Ramos (cell line): ENCODE data around the gene SERPINC1.
"Not testable (repeated sequence)": the region's sequence is repeated elsewhere in the genome, so short reads cannot be mapped to it uniquely, and the experiment has no call there.

ENCODE experiments used
- in situ Hi-C: fragments of 300-500 bp; cut with MboI; formaldehyde crosslinking; loops from one replicate; pipeline ENCODE4 v1.14.3; 2022; ENCODE audit warnings: low sequenced_read_pairs; ENCODE audit not compliant: unreplicated experiment

The SERPINC1 gene

DNA sequence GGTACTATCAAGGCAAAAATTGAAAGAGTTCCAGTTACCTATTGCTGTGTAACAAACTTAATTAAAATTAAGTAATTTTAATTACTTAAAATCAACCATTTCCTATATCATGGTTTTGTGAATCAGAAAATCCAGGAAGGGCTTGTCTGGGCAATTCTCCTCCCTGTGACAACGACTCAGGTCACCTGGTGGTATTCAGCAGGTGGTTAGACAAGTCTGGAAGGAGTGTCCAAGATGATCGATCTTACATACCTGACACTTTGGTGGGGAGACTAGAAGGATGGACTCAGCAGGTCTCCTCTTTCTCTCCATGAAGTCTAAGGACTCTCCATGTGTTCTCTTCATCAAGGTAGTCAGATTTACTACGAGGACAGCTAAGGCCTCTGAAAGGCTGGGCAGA, 22.9 kb downstream of the SERPINC1 start:
- in situ Hi-C loops, result no loop called here

DNA sequence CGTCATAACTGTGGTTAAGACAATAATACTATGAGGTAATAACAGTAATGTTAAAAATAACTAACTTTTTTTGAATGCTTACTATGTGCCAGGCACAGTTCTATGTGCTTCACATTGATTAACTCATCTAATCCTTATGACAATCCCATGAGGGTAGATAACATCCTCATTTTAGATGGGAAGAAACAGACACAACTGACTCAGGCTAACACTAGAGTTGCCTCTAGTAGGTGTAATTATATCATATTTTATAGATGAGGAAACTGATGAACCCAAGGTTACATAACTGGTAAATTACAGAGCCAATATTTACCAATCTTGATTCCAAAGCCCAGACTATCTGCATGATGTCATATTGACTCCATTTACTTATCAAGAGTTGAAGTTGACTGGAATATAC, 23.5 kb downstream of the SERPINC1 start:
- in situ Hi-C loops, result no loop called here

DNA sequence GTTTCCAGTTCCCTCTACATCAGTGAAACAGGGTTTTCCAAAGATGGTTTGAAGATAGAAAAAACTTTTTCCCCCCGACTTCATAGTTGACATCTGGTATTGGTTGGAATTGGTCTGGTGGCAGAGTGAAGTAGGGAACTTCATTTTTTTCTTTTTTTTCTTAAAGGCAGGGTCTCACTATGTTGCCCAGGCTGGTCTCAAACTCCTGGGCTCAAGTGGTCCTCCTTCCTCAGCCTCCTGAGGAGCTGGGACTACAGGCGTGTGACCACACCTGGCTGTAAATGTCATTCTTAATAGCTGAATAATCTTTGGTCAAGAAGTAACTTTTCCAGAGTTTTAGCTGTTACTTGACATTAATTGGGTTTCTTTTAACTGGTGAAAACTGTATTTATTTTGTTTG, 27.2 kb downstream of the SERPINC1 start:
- in situ Hi-C loops, result no loop called here

DNA sequence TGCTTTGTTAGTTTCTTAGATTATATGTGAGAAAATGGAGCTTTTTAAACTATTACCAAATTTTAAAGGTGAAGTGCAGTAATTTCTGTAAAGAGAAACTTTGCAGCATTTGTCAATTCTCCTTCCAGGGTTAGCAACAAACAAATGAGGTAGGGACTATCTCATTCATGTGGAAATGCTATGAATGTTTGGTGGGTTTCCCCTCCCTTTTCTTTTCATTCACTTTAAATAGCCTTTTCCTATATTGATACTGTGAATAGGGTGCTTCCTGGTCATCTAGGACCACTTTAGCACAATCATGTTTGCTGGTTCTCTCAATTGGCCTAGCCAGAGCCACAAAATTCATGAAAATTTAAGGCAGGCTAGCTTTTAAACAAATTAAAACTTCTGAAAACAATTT, 28.4 kb downstream of the SERPINC1 start:
- in situ Hi-C loops, result no loop called here

DNA sequence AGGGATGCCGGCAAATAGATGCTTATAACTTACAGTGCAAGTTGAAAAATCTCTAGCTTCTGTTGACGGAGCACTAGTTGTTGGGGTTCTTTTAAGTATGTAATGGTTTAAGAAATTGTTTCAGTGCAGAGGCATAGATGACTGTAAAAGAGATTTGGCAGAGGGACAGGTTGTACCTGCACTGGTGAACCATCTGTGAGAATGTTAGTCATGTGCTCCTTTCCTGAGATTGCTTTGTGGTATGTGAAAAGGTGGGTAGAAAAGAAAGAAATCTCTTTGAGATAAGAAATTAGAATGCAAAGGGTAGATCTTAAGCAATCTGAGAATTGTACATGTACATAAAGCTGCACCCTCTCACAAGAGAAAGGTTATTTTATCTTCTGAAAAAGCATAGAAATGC, 29.5 kb downstream of the SERPINC1 start:
- in situ Hi-C loops, result no loop called here

DNA sequence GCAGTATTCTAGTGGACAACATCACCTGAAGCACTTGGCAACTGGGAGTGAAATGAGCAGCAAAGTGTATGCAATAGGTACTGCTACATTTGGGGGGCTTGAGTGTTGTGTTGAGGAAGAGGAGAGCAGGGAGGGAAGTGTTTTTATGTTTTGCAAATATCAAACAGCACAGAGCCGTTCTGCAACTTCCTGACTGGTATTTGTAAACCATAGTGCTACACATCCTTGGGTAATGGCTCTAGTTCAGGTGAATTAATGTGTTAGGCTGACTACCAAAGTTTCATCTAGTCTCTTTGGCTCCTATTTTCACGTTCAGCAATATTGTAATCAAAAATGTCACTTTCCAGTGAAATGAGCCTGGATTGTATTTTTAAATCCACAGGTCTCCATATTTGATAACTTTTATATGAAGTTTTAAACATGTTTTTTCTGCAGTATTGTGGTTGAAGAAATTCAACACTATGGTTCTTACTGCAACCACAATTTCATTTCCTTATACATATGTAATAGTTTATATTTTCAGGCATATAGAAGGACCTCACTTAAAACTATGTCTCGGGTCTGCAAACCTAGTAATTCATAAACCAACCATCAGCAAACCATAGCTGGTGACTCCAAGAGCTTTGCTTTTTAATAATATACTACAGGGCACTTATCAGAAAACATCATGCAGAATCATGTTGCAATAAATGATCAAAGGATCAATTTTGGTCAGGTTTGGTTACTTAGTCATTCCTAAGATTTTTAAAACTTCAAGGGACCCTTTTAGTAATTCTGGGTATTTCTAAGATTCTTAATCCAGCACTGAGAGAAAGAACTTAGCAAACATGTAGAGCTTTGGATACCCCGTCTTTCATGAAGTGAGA, 30.1 kb downstream of the SERPINC1 start:
- in situ Hi-C loops, result no loop called here

DNA sequence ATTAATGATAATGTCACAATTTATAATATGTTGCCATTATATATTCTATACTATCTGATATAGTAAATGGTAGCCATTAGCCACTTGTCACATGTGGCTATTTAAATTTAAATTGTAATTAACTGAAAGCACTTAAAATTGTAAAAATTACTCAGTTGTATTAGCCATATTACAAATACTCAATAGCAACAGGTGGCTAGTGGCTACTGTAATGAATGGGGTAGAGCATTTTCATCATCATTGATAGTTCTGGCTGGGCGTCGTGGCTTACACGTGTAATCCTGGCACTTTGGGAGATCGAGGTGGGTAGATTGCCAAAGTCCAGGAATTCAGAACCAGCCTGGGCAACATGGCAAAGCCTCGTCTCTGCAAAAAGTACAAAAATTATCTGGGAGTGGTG, 32.4 kb downstream of the SERPINC1 start:
- in situ Hi-C loops, result no loop called here

DNA sequence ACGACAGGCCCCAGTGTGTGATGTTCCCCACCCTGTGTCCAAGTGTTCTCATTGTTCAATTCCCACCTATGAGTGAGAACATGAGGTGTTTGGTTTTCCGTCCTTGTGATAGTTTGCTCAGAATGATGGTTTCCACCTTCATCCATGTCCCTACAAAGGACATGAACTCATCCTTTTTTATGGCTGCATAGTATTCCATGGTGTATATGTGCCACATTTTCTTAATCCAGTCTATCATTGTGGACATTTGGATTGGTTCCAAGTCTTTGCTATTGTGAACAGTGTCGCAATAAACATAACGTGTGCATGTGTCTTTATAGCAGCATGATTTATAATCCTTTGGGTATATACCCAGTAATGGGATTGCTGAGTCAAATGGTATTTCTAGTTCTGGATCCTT, 36.0 kb downstream of the SERPINC1 start:
- in situ Hi-C loops, result not testable (repeated sequence)

DNA sequence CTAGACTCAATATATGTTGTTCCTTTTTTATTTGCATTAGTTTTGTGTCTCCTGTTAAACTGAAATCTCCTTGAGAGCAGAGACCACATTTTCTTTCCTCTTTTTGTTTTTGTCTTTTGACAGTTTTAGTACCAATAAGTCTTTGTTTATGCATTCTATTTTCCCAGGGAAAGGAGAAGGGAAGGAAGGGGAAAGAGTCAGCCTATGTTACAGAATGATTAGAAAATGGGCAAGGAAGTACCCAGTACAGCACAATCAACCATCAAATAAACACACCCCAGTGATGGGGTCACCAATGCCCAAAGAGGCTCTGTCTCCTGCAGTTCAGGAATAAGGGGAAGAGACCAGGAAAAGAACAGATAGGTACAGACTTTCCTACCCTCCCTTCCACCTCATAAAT, 38.9 kb downstream of the SERPINC1 start:
- in situ Hi-C loops, result no loop called here

DNA sequence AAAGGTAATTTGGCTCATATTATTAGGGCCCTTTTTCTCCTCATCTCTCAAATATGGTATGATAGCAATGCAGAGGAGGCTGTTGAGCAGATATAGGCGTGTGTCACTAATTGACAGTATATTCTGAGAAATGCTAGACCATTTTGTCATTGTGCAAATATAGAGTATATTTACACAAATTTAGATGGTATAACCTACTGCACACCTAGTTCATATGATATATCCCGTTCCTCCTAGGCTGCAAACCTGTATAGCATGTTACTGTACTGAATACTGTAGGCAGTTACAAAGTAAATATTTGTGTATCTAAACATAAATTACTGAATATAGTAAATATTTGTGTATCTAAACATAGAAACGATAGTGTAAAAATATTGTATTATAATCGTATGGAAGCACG, 40.4 kb downstream of the SERPINC1 start:
- in situ Hi-C loops, result no loop called here

DNA sequence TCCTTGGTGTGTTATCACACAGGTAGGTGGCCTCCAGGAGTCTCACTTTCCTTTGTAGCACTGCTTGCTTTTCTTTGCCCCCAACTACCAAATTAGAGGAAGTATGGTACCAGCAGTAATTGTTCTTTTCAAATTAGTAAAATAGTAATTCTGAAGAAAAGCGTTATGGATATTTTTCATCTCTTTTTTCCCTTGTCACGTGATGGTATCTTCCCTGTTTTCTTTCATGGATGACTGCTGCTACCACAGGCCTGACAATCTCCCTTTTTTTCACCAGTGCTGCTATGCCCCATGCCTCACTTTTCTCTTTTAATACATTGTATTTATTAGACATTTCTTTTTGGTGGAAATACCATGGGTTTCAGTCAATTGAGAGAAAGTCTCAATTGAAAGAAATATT, 45.6 kb downstream of the SERPINC1 start:
- in situ Hi-C loops, result loop anchor here (25.0 kb wide), 1 partner anchor 1141 kb away; the partner anchor contains the start of gene MRPS14

DNA sequence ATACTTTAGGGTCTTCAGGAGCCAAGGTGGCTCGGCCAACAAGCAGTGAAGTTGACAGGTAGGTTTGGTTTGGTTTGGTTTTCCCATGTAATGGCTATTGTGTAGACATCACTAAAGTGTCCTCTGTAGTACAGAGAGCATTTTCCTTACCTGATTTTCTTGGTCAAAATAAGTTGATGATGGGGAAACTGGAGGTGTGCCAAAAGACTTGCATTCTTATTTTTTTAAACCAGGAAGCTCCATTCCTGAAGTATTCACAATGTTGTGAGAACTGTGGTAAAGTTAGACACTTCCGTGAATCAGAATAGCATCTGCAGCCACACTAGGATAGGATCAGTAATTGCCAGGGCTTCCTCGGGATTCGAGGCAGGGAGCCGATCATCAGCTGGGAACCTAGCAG, 46.0 kb downstream of the SERPINC1 start:
- in situ Hi-C loops, result loop anchor here (25.0 kb wide), 1 partner anchor 1141 kb away; the partner anchor contains the start of gene MRPS14

DNA sequence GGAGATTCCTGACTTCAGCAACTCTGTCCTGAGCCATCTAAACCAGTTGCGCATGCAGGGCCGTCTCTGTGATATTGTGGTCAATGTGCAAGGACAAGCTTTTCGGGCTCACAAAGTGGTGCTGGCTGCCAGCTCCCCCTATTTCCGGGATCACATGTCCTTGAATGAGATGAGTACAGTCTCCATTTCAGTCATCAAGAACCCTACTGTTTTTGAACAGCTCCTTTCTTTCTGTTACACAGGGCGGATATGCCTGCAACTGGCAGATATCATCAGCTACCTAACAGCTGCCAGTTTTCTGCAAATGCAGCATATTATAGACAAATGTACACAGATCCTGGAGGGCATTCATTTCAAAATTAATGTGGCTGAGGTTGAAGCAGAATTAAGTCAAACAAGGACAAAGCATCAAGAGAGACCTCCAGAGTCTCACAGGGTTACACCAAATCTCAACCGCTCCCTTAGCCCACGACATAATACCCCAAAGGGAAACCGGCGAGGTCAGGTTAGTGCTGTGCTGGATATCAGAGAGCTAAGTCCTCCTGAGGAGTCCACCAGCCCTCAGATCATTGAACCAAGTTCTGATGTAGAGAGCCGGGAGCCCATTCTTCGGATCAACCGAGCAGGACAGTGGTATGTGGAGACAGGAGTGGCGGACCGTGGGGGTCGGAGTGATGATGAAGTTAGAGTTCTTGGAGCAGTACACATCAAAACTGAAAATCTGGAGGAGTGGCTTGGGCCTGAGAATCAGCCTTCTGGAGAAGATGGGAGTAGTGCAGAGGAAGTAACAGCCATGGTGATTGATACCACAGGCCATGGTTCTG, 46.7 kb downstream of the SERPINC1 start:
- in situ Hi-C loops, result loop anchor here (25.0 kb wide), 1 partner anchor 1142 kb away; the partner anchor contains the start of gene MRPS14

DNA sequence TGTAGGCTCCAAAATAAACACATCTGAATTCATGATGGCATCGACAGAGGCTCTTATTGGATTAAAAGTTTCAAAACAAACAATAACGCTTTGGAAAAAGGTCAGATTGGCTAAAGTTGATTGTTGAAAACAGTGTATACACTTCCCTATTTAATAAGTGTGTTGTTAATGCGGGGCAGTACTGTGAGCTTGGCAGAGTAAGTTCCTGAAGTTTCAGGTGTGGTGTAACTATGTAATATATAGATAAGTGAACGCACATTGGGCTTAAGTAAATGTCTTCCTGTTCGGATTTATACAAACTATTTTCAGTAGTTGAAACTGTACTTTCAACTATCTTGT, 48.1 kb downstream of the SERPINC1 start:
- in situ Hi-C loops, result loop anchor here (25.0 kb wide), 1 partner anchor 1143 kb away; the partner anchor contains the start of gene MRPS14

DNA sequence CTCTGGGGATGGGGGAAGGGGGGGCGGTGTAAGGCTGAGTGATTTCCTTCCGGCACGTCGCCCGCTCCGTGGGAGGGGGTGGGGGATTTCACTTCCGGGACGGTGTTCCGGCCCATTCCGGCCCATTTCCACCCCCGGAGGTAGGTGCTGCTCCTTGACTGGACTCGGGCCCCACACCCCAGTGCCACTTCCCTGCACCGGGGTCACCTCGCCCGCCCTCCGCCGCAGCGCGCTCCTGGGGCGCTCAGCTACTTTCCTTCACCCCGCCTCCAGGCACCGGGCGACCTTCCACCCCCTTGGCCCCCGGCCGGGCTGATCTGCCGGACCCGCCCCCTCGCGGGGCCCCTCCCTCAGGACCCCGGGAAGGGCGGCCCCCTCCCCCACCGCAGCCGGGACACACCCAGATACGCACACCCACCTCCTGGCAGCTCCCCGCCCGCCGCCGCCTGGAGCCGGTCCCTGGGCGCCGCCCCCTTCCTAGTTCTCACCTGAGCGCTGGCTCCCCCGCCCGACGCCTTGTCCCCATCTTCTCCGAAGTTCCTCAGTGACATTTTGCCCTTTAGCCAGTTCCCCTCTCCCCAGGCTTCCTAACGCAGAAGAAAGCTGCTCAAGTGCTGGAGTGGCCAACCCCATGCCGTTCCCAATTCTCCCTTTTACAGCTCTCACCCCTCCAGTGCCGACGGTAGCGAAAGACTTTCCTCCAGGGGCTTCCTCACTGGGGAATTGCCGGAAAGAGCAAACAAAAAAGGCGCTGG, 48.7 kb downstream of the SERPINC1 start, which contains the start of gene ZBTB37:
Gene ZBTB37 (plus strand): TSS at position 115 of the 755 bp plus-strand sequence. CDS start 1,846 bp downstream, outside the sequence.
- in situ Hi-C loops, result loop anchor here (25.0 kb wide), 1 partner anchor 1144 kb away; the partner anchor contains the start of gene MRPS14

DNA sequence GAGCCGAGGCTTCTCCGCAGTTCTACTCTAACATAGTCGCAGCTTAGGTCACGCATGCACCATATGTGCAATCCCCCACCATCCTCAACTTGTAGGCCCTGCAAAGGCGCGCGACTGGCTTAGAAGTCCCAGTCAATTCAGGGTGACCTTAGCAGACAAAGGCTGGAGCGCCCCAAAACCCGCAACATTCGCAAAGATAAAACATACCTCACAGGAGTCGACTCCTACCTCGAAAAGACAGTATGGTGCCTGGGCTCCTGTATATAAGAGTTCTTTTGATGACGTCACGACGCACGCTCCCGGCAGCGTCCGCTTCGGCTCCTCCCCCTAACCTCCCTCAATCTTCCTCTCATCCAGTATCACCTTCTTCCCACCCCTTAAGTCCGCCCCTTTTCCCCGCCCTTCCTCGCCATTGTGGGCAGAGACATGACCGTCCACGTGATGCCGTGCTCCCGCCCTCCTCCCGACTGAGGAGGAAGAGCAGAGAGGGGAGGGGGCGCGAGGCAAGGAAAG, 49.3 kb downstream of the SERPINC1 start, which contains the start of gene GAS5:
Gene GAS5 (minus strand): TSS at position 237 of the 513 bp plus-strand sequence.
- in situ Hi-C loops, result loop anchor here (25.0 kb wide), 1 partner anchor 1144 kb away; the partner anchor contains the start of gene MRPS14

DNA sequence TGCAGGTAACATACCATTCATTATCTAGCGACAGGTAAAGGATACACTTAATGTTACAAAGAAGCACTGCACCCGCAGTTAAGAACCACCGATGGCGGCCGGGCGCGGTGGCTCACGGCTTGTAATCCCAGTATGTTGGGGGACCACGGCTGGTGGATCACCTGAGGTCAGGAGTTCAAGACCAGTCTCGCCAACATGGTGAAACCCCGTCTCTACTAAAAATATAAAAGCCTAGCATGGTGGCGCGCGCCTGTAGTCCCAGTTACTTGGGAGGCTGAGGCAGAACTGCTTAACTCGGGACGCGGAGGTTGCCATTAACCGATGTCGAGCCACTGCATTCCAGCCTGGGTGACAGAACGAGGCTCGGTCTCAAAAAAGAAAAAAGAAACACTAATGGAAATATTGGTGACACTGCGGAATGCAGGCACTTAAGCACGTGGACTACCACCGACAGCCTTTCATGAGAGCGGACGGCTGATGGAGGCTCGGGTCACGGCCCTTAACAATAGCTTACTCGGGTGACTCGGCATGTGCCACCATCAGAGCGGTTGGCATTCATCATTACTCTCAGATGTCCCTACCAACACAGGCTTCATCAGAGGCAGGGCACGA, 49.9 kb downstream of the SERPINC1 start:
- in situ Hi-C loops, result loop anchor here (25.0 kb wide), 1 partner anchor 1145 kb away; the partner anchor contains the start of gene MRPS14

DNA sequence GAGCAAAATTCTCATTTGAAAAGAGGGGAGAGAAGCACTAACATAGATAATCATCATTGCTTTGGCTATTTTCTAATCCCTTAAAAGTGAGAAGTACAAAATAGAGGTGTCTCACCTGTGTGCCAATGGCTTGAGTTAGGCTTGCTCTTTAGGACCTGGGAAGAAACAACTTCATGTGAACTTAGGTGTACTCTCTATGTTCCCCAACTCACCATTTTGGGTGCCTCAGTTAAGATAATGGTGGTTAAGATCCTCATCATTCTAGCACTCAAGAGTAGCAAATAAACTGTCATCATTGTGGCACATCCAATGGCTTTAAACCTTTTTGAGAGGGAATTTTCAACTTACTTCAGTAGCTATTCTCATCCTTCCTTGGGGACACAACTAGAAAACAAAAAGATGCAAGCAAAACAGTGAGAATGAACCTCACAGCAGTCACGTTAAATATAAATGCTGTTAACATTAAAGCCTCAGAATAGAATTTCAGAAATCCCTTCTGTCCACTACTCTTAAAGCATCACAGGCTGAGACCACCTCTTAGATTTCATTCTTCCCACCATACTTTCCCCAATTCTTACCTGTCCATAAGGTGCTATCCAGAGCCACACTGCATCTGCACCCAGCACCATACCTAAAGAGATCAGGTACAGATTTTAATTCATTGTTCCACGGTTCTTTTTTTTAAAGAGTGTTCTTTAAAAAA, 50.6 kb downstream of the SERPINC1 start:
- in situ Hi-C loops, result loop anchor here (25.0 kb wide), 1 partner anchor 1146 kb away; the partner anchor contains the start of gene MRPS14
